Left ventricle myocardium inferior (tissue), 1 donor: Measurements from ENCODE around the gene EFCAB8. TPM values are rescaled to one million over a fixed set of nuclear protein-coding genes. Genes with fewer than 3 reads are reported as not detected.

Experiments
- DNase-seq: peaks from one replicate; pipeline ENCODE4 v3.0.0-alpha.2; 2020
- H3K27ac ChIP-seq: fragments of 200-600 bp; replicated peaks from 2 replicates; pipeline ENCODE4 v1.8.0; 2021
- H3K27me3 ChIP-seq: fragments of 200-600 bp; 2 replicates; pipeline ENCODE4 v1.8.0; 2021; ENCODE audit warnings: low read depth
- H3K36me3 ChIP-seq: fragments of 200-600 bp; 2 replicates; pipeline ENCODE4 v1.8.0; 2021
- H3K4me1 ChIP-seq: fragments of 200-600 bp; 2 replicates; pipeline ENCODE4 v1.8.0; 2021
- H3K4me3 ChIP-seq: fragments of 200-600 bp; 2 replicates; pipeline ENCODE4 v1.8.0; 2021; ENCODE audit warnings: mild to moderate bottlenecking, moderate library complexity
- H3K9me3 ChIP-seq: fragments of 200-600 bp; replicated peaks from 2 replicates; pipeline ENCODE4 v1.8.0; 2021
- intact Hi-C: fragments of 100-400 bp; cut with micrococcal nuclease; formaldehyde crosslinking; loops from one replicate; pipeline ENCODE4 v1.11.0; 2022
- total RNA-seq: library from RNA; stranded (reverse); fragmentation: NEBNext Ultra II Directional; extraction: Animal tissue kit (Norgen Biotek cat#: 25700); gene quantifications from one replicate; pipeline ENCODE4 v1.2.1, GENCODE V29; 2021
- TF ChIP-seq, protein P1 (sequence below): fragments of 200-600 bp; IDR thresholded peaks from 2 replicates; pipeline ENCODE4 v1.8.0; 2021; ENCODE audit warnings: antibody characterized with exemption, mild to moderate bottlenecking, borderline replicate concordance
- donor health status: DM: no; HTN: yes; CAD: no; lungs with severe emphysema.

EFCAB8 gene
- total RNA-seq, 1 donor from 2014 or later: not detected

DNA sequence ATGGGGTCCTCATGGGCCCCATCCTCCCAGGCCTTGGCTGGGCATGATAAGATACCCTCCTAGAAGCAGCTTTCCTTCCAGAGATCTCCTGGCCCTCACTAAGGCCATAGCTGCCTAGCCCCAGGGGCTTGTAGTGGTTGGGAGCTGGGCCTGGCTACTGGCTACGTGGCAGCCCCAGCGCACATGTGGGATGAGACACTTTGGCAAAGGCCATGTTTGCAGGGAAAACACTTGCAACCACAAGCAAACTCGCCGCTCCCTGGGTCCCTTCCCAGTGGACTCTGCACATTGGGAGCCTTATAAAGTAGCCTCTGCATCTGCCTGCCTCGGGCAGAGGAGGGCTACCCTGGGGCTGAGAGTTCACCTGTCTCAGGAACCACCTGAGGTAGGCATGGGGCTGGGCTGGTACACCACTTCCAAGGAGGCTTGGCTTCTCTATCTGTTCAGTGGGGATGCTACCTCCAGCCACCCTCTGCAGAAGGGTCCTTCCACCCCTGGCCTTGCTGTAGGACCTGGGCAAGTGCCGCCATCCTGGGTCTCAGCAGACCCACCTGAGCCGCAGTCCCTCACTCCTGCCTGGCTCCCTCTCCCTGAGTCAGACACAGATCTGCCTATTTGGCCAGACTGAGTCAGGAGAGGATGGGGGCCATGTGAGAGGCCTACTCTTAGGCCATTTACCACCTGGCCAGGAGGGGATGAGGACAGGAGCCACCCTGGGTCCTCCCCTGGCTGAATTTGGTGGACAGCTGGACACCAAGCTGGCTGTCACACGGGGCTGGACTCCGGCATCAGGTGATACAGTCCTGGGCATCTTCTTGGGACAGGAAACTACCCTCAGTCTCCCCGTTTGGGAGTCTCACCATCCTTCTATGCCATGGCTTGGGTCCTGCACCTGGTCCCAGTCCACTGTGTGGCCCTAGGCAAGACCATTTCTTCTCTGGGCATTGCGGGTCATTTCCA, 148.9 kb downstream of the EFCAB8 start, which contains the start of gene BPIFB2:
Gene BPIFB2 (plus strand): TSS at position 329 of the 960 bp plus-strand sequence. CDS start 871 bp downstream, outside the sequence.
- Histone ChIP-seq H3K27me3 (peaks cover 17% of the 10 kb centered on the region), H3K4me3 (no peak within 1 kb of the TSS), H3K27ac (no peak within 1 kb of the TSS), H3K4me1 (no peaks in the 10 kb centered on the region), H3K36me3 (no peaks in the 10 kb centered on the region), H3K9me3 (peaks cover 11% of the 10 kb centered on the region)
- TF ChIP-seq, protein P1, sequence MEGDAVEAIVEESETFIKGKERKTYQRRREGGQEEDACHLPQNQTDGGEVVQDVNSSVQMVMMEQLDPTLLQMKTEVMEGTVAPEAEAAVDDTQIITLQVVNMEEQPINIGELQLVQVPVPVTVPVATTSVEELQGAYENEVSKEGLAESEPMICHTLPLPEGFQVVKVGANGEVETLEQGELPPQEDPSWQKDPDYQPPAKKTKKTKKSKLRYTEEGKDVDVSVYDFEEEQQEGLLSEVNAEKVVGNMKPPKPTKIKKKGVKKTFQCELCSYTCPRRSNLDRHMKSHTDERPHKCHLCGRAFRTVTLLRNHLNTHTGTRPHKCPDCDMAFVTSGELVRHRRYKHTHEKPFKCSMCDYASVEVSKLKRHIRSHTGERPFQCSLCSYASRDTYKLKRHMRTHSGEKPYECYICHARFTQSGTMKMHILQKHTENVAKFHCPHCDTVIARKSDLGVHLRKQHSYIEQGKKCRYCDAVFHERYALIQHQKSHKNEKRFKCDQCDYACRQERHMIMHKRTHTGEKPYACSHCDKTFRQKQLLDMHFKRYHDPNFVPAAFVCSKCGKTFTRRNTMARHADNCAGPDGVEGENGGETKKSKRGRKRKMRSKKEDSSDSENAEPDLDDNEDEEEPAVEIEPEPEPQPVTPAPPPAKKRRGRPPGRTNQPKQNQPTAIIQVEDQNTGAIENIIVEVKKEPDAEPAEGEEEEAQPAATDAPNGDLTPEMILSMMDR: no peak
- intact Hi-C loops: no loop called here
- no peak for DNase-seq

DNA sequence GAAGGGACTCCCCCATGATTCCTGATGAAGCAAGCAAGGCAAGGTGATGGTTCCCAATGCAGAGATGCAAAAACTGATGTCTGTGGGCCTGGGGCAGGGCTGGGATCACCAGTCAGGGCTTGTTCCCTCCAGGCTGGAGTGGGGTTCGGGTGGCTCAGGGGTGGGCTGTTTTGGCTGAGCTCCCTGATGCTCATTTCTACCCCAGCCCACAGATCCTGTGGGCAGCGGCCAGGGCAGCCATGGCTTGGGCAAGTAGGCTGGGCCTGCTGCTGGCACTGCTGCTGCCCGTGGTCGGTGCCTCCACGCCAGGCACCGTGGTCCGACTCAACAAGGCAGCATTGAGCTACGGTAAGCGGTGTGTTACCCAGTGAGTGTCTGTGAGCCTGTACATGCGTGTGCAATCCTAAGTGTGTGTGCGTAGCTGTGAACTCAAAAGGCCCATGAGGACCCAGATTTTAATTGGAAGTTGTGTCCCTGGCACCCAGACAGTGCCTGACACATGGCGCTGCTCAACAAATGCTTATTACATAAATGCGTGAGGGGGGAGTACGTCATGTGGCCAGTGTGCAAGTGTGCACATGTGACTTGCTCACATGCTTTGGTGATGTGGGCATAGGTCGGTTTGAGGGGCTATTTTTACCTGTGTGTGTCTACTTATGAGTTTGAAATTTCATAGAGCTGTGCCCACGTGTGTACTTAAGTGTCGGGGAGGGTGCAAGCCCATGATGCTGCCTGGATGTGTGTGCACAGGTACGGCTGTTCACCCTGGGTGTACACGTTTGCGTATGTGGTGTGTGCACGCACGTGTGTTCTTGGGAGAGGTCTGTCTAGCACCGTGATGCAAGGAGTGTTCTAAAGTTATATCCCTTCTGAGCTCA, 149.9 kb downstream of the EFCAB8 start:
- TF ChIP-seq, protein P1: no peak
- intact Hi-C loops: no loop called here
- DNase-seq: no peak
- Histone ChIP-seq H3K9me3 (peaks cover 11% of the 10 kb centered on the region), H3K4me3 (no peak overlapping the region), H3K4me1 (no peaks in the 10 kb centered on the region), H3K27me3 (peaks cover 27% of the 10 kb centered on the region), H3K36me3 (no peaks in the 10 kb centered on the region), H3K27ac (no peak overlapping the region)

DNA sequence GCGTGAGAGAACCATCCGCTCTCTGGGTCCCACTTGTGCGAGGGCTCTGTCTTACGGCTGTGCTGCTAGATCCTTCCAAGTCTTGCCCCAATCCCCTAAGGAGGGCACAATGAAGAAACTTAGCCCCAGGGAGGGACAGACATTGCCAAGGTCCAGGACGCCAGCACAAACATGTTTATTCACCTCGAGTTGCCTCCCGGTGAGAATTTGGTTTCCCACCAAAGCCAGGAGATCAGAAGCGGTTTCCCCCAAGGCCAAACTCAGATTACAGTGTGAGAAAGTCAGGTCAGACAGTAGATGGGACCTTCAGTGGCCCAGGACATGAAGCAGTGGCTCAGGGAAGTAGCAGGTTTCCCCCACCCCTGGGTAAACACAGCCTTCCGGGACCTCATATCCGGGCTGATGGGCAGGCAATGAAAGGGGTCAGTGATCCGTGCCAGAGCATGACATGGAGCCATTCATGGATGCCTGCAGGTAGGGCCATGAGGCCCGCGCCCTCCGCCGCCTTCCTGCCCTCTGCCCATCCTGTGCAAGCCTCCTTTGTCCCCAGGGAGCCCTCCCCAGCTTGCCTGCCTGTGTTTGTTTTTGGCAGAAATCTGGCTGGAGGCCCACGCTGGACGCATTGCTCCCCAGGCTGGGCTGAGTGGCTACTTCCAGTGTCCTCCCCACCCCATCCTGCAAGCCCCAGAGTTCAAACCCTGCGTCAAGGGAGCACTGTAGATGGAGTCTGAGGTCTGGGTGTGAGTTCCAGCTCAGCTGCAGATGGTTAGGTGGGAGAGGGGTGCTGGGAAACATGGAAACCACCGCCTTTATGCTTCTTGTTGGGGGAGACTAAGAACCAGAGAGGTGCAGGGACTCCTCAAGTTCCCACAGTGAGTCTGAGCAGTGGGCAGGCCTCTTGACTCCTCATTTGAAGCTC, 150.8 kb downstream of the EFCAB8 start:
- Histone ChIP-seq H3K36me3 (no peaks in the 10 kb centered on the region), H3K9me3 (peaks cover 11% of the 10 kb centered on the region), H3K4me1 (no peaks in the 10 kb centered on the region), H3K27me3 (peaks cover 35% of the 10 kb centered on the region), H3K27ac (no peak overlapping the region), H3K4me3 (no peak overlapping the region)
- intact Hi-C loops: no loop called here
- no peak for DNase-seq
- TF ChIP-seq, protein P1: no peak

DNA sequence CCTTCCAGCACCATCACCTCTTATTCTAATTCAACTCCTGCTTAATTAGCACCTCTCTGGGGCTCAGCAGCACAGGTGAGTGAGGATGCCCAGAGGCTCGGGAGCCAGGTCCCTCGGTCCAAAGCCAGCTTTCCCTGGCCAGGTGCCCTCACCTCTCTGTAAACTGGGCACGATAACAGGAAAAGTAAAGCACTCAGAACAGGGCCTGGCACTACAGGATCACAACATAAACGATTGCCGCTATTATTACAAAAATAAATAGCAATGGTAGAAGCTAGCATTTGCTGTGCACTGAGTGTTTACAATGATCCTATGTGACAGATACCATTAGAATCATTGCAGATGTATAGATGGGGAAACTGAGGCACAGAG, 151.4 kb downstream of the EFCAB8 start:
- no peak overlapping the region for H3K27ac ChIP-seq
- peaks cover 8% of the 10 kb centered on the region for H3K9me3 ChIP-seq
- intact Hi-C loops: no loop called here
- peaks cover 35% of the 10 kb centered on the region for H3K27me3 ChIP-seq
- no peak overlapping the region for H3K4me3 ChIP-seq
- no peaks in the 10 kb centered on the region for H3K4me1 ChIP-seq
- TF ChIP-seq, protein P1: no peak
- no peak for DNase-seq
- H3K36me3 ChIP-seq: no peaks in the 10 kb centered on the region
